Glutamatergic neuron (in vitro differentiated cells): ENCODE measurements around the gene DEDD2. TPM values are rescaled to one million over a fixed set of nuclear protein-coding genes. Genes with fewer than 3 reads are reported as not detected.

Experiments
- DNase-seq: peaks from one replicate; pipeline ENCODE4 v3.0.0; 2022
- H3K27ac Mint-ChIP-seq: one replicate; pipeline ENCODE4 v1.8.0; 2020; ENCODE audit warnings: mild to moderate bottlenecking, mixed read lengths, inconsistent platforms; ENCODE audit not compliant: unreplicated experiment
- H3K27me3 Mint-ChIP-seq: one replicate; pipeline ENCODE4 v1.8.0; 2020; ENCODE audit warnings: mild to moderate bottlenecking, moderate library complexity, mixed read lengths, inconsistent platforms; ENCODE audit not compliant: unreplicated experiment
- H3K36me3 Mint-ChIP-seq: one replicate; pipeline ENCODE4 v1.8.0; 2020; ENCODE audit warnings: mild to moderate bottlenecking, mixed read lengths, inconsistent platforms; ENCODE audit not compliant: unreplicated experiment
- H3K4me1 Mint-ChIP-seq: one replicate; pipeline ENCODE4 v1.8.0; 2020; ENCODE audit warnings: mild to moderate bottlenecking, low read depth, mixed read lengths, inconsistent platforms; ENCODE audit not compliant: unreplicated experiment
- H3K4me3 Mint-ChIP-seq: one replicate; pipeline ENCODE4 v1.8.0; 2020; ENCODE audit warnings: mild to moderate bottlenecking, mixed read lengths, inconsistent platforms; ENCODE audit not compliant: unreplicated experiment
- H3K9me3 Mint-ChIP-seq: one replicate; pipeline ENCODE4 v1.8.0; 2020; ENCODE audit warnings: mild to moderate bottlenecking, moderate library complexity, mixed read lengths, inconsistent platforms; ENCODE audit not compliant: unreplicated experiment
- total RNA-seq: library from RNA; stranded (reverse); fragmentation: NEBNext Ultra II Directional; extraction: Animal tissue kit (Norgen Biotek cat#: 25700); gene quantifications from one replicate; pipeline ENCODE4 v1.2.1, GENCODE V29; 2021; ENCODE audit not compliant: unreplicated experiment
- TF ChIP-seq, protein P1 (sequence below): fragments of 200-600 bp; sonication (generic); IDR thresholded peaks from one replicate; pipeline ENCODE4 v1.5.0; 2021; ENCODE audit not compliant: partially characterized antibody, unreplicated experiment

DEDD2 gene
- total RNA-seq, 1 donor from 2014 or later: 30.7 TPM

GRCh38 chr19:42191330-42191729 lies 26.1 kb downstream of the DEDD2 start:
- H3K4me1 Mint-ChIP-seq: peaks cover 7% of the 10 kb centered on the region
- no peak overlapping the region for H3K27ac Mint-ChIP-seq
- TF ChIP-seq, protein P1, sequence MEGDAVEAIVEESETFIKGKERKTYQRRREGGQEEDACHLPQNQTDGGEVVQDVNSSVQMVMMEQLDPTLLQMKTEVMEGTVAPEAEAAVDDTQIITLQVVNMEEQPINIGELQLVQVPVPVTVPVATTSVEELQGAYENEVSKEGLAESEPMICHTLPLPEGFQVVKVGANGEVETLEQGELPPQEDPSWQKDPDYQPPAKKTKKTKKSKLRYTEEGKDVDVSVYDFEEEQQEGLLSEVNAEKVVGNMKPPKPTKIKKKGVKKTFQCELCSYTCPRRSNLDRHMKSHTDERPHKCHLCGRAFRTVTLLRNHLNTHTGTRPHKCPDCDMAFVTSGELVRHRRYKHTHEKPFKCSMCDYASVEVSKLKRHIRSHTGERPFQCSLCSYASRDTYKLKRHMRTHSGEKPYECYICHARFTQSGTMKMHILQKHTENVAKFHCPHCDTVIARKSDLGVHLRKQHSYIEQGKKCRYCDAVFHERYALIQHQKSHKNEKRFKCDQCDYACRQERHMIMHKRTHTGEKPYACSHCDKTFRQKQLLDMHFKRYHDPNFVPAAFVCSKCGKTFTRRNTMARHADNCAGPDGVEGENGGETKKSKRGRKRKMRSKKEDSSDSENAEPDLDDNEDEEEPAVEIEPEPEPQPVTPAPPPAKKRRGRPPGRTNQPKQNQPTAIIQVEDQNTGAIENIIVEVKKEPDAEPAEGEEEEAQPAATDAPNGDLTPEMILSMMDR: no peak
- H3K36me3 Mint-ChIP-seq: peaks cover 4% of the 10 kb centered on the region
- peaks cover 4% of the 10 kb centered on the region for H3K27me3 Mint-ChIP-seq
- peaks cover 5% of the 10 kb centered on the region for H3K9me3 Mint-ChIP-seq
- no peak overlapping the region for H3K4me3 Mint-ChIP-seq
- no peak for DNase-seq

GRCh38 chr19:42189133-42189532 lies 28.3 kb downstream of the DEDD2 start:
- TF ChIP-seq, protein P1: no peak
- H3K27ac Mint-ChIP-seq: no peak overlapping the region
- peaks cover 5% of the 10 kb centered on the region for H3K9me3 Mint-ChIP-seq
- H3K4me1 Mint-ChIP-seq: peaks cover 13% of the 10 kb centered on the region
- H3K4me3 Mint-ChIP-seq: no peak overlapping the region
- DNase-seq: no peak
- peaks cover 4% of the 10 kb centered on the region for H3K27me3 Mint-ChIP-seq
- peaks cover 4% of the 10 kb centered on the region for H3K36me3 Mint-ChIP-seq

DNA sequence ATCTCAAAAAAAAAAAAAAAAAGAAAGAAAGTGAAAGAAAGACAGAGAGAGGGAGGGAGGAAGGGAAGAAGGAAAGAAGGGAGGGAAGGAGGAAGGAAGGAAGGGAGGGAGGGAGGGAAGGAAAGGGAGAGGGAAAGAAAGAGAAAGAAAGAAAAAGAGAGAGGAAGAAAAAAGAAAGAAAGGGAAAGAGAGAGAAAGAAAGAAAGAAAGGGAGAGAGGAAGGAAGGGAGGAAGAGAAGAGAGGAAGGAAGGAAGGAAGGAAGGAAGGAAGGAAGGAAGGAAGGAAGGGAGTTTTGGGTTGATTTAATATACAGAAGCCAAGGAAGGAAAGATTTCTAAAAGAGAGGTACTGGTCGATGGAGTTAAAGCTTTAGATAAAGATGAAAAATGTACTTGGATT lies 28.8 kb downstream of the DEDD2 start:
- peaks cover 4% of the 10 kb centered on the region for H3K36me3 Mint-ChIP-seq
- peaks cover 4% of the 10 kb centered on the region for H3K27me3 Mint-ChIP-seq
- peaks cover 6% of the 10 kb centered on the region for H3K9me3 Mint-ChIP-seq
- H3K27ac Mint-ChIP-seq: no peak overlapping the region
- TF ChIP-seq, protein P1: no peak
- peaks cover 14% of the 10 kb centered on the region for H3K4me1 Mint-ChIP-seq
- no peak overlapping the region for H3K4me3 Mint-ChIP-seq
- no peak for DNase-seq

- H3K9me3 Mint-ChIP-seq: peaks cover 3% of the 10 kb centered on the region
- H3K27ac Mint-ChIP-seq: no peak overlapping the region
- no peak for DNase-seq
- no peak overlapping the region for H3K4me3 Mint-ChIP-seq
- TF ChIP-seq, protein P1: no peak
- peaks cover 5% of the 10 kb centered on the region for H3K27me3 Mint-ChIP-seq
- peaks cover 4% of the 10 kb centered on the region for H3K36me3 Mint-ChIP-seq
- H3K4me1 Mint-ChIP-seq: peaks cover 26% of the 10 kb centered on the region
Observed at GRCh38 chr19:42185277-42185676, 32.2 kb downstream of the DEDD2 start.

DNA sequence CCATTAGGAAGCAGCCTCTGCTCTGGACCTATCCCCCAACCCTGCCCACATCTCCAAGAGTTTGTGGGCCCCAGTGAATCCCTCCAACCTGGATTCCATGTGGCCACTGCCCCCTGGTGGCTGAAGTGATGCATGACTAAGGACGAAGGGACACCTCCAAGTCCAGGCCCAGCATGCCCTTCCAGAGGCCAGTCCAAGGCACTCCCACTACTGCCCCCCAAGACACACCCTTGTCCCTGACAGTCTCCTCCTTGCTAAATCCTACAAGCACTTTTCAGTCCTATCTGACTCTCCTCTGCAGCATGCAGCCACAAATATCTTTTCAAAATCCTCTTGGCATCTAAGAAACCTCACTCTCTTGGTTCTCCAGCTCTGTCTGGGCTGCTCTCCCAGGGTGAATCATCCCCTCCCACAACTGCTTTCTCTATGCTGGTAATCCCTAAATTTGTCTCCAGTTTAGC lies 33.0 kb downstream of the DEDD2 start:
- TF ChIP-seq, protein P1: peak; percentile 98
- peak overlapping the region; percentile 7 for H3K27ac Mint-ChIP-seq
- H3K27me3 Mint-ChIP-seq: peaks cover 13% of the 10 kb centered on the region
- H3K36me3 Mint-ChIP-seq: peaks cover 4% of the 10 kb centered on the region
- peak overlapping the region; percentile 23 for H3K4me3 Mint-ChIP-seq
- DNase-seq: peak; percentile 89
- peaks cover 3% of the 10 kb centered on the region for H3K9me3 Mint-ChIP-seq
- peaks cover 33% of the 10 kb centered on the region for H3K4me1 Mint-ChIP-seq
